Measurements from ENCODE around the gene RASSF5.
A peak's percentile ranks its signal among the peaks of the same experiment; 100 is the strongest.

Gene RASSF5

DNA sequence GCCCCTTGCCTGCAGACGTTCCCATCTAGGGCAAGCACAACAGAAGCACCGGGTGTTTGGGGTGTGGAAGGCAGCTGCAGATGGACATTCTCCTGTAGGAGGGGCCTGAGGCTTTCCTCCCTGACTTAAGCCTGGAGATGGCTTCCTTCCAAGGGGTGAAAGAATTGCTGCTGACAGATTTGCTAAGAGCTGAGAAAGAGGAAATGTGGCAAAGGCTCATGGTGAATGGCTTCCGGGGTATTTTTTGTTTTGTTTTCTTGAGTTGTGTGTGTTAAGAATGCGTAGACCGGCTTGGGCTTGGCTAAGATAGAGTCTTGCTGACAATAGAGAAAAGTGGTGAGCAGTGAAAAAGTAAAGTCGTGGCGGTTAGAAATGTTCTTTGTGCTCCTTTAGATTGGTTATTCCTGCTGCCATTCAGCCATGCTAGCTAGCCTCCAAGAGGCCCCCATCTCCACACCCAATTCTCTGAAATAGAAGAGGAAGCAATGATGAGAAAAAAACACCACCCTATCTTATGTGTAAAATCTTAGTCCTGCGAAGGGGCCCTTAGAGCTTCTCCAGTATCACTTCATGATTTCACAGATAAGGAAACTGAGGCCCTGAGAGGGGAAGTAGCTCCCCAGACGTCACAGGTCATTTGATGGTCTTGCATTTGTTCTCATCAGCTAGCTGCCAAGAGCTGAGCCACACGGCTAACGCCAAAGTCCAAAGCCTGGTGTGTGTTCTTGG is 68.0 kb downstream of the RASSF5 start:
- DNase-seq, result peak; percentile 65

DNA sequence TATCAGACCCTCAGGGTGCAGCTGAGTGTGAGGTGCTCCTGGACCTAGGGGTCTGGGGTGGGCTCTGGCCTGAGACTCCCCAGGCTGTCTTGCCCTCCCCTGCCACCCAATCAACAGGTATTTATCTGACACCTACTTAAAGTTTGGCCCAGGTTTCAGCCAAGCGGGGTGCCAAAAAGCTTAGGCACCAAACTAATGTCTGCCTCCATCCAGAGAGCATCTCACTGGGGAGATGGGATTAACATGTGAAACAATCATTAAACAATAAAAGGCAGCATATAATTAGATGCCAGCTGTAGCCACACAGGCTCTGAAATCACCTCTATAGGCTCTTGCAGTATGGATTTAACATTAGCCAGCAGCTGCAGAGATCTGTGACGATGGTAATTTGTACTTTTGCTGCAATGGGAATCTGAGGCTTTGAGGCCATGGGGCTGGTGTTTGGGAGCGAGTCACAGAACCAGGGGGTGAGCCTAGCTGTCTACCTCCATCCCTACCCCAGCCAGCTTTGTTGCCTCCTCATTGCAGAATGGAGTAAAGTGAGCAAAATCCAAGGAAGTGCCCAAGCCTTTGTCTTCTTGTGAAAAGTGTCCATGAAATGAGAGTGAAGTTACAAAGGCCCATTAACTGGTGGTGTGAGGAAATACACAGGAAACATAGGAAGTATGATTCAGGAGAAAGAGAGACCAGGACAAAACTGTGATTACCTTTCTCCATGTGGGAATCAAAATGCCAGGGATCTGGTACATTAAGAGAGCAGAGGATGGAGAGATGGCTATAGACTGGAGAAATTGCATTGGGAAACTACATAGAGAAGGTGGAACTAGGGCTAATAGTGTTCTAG is 68.8 kb downstream of the RASSF5 start:
- no peak for DNase-seq

DNA sequence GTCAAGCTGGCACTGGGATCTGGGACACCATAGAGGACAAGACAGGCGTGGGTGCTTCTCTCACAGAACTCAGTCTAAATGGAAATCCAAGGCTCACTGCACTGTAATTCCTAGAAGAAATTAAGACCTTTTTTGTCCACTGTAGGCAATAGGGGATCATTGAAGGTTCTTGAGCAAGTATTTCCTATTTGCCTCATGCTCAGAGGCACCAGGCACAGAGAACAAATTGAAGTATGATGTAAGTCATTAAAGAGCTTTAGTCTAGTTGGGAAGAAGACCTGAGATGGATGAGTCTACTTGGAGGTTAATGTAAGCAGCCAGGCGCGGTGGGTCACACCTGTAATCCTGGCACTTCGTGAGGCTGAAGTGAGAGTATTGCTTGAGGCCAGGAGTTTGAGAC is 70.3 kb downstream of the RASSF5 start:
- DNase-seq, result no peak

DNA sequence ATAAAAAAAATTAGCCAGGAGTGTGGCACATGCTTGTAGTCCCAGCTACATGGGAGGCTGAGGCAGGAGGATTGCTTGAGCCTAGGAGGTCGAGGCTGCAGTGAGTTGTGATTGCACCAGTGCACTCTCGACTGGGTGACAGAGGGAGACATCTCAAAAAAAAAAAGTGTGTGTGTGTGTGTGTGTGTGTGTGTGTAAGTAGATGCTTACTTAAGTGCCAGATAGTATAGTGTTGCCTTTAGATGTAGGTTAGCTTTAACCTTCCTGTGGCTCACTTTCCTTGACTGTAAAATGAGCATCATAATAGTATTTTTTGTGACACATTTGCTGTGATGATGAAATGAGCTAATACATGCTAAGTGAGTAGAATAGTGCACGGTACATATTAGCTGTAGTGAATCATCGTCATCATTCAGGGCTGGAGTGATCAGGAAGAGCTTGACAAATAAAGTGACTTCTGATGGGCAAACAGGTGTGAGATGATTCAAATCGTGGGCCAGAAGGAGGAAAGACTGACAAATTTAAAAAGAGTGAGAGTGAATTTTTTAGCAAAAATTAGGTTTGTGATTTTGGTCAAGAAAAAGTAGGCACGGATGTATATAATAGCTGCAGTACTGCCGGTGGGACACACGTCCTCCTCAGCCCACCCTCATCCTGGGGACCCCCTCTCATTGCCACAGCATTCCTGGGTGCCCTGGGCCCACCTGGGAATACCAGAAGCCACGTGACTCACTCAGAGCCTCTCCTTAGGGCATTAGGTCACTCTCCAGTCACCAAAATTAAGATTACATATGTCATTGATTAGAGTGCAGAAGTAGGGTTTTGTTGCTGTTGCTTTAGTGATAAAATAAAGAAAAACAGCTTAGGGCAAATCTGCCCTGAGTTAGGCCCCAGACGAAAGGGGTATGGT is 71.0 kb downstream of the RASSF5 start:
- DNase-seq, result peak; percentile 62

DNA sequence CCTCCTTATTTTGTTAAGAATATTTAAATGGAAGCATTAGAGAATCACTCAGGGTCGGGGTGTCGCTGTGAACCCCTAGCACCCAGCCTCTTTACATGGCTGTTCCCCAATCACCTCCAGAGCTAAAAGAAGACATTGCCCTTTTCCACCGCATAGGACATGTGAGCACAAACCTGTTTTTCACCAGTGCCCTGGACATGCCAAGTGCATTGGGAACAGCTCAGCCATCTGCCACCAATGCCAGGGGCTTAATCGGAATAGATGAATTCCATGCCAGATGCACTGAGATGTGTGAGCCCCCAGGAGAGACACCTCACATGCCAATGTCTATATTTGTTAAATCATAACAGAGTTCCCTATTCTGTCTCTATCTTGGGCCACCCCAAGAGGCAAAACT is 71.6 kb downstream of the RASSF5 start:
- peak; percentile 57 for DNase-seq

DNA sequence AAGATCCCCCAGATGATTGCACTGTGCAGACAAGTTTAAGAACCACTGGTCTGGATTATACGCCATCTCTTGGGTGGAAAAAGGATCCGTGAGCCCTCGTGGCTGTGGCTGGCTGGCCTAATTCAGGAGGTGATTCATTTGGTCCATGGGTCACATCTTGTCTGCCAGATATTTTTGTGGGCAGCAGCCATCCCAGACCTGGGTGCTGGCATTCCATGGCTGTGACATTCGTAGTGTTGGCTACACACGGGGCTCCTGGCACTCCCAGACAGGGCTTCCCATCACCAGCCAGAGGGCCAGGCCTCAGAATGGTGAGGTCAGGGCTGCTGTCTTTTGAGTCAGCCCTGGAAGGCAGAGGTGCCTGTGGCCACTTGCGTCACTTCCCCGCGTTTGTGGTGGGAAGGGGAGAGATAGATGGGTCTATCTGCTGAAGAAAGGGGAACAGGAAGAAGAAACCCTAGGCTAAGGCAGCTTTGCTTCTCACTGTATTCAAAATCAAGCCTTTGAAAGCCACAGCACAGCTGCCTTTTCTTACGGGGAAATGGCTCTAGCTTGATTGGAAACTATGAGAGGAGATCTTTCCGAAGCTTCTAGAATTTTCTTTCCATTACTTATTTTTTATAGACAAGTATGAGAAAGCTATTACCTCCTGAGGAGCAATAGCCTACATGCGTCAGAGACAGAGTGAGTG is 72.6 kb downstream of the RASSF5 start:
- DNase-seq, result peak; percentile 92

DNA sequence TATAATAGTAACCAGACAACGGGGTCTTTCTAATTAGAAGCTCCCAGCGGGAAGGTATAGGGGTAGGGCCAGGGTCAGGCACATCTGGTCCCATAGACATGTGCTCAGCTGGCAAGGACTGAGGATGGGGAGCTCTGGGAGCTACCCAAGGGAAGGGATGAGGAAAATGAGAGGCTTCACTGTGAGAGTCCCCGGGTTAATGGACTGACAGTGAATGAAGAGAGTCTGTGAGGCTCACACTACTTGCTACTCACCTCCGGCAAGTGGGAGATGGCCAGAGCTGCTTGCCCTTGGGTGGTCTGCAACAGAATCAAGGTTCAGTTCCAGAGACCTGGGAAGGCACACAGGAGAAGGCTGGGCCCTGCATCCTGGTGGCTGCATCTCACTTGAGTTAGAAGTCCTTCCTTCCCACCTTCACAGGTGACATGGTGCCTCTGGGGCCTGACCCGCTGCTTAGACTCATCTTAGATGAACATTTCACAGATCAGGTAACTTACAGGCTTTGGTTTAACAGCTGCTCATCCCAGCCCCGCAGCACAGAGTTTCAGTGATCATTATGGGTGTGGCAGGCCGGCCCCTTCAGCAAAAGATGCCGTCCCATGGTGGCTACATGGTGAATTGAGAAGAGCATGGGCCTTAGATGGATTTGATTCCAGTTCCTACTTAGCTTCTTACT is 73.2 kb downstream of the RASSF5 start:
- DNase-seq, result peak; percentile 75

DNA sequence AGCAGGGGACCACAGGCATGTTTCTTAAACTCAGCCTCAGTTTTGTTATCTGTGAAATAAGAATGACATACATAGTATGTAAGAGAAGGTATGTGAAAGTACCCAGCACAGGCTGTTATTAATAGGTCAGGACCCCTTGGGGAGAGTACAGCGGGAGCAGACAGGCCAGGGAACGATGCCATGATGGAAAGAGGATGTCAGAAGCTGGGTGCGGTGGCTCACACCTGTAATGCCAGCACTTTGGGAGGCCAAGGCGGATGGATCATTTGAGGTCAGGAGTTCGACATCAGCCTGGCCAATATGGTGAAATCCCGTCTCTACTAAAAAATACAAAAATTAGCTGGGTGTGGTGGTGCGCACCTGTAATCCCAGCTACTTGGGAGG is 73.8 kb downstream of the RASSF5 start:
- DNase-seq, result peak; percentile 58

DNA sequence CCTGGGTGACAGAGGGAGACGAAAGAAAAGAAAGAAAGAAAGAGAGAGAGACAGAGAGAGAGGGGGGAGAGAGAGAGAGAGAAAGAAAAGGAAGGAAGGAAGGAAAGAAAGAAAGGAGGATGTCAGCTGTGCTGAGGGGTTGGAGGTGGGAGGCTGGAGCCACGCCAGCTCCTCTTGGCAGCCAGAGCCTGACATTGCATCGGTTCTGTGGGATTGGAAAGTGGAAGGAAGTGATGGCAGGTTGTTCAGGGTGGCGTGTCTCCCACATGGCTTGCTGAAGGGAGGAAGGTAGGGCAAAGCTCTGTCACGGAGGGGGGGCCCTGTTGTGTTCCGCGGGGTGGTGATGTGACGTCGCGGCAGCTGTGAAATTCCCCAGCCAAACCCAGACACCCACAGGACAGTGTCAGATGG is 74.2 kb downstream of the RASSF5 start:
- peak; percentile 78 for DNase-seq

DNA sequence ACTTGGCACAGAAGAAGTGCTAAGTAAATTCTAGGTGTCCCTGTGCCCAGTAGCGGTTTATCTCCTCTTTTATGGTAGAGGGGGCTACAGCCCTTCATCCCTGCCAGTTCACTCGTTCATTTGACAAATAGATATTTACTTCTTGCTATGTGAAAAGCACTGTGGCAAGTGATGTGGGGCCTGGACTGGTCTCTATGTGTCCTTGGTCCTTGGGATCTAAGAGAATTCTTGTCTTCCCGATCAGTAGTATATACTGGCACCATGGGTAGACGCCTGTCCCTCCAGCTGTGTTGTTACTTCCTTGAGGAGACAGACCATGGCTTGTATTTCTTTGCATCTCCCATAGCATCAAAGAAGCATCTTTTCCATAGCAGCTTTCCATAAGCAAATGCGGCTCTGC is 75.2 kb downstream of the RASSF5 start:
- DNase-seq, result peak; percentile 59

DNA sequence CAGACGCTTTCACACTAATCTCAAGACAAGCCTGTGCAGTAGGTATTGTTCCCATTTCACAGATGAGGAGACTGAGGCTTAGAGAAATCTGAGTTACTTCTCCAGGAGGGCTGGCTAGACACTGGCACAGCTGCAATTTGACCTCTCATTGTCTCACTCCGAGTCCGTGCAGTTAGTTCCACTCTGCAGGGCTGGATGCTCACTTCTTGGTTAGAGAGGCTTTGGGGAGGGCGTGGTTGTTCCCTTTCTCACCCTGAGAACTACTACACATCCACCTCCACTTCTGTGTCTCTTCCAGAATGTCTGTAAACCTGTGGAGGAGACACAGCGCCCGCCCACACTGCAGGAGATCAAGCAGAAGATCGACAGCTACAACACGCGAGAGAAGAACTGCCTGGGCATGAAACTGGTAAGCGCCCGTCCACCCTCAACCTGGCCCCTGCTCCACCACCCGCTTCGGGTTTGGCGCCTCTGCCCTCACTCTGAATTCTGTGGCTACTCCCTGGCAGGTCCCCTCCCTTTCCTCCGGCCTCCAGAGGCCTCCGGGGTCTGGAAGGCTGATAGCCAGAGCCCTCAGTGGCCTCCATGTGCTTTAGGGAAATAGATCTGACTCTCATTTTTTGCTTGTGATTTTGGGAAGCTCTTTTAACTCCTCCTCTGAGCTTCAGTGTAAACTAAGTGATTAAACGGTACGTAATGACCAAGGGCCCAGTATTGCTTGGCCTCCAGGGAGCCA is 75.8 kb downstream of the RASSF5 start:
- peak; percentile 82 for DNase-seq

DNA sequence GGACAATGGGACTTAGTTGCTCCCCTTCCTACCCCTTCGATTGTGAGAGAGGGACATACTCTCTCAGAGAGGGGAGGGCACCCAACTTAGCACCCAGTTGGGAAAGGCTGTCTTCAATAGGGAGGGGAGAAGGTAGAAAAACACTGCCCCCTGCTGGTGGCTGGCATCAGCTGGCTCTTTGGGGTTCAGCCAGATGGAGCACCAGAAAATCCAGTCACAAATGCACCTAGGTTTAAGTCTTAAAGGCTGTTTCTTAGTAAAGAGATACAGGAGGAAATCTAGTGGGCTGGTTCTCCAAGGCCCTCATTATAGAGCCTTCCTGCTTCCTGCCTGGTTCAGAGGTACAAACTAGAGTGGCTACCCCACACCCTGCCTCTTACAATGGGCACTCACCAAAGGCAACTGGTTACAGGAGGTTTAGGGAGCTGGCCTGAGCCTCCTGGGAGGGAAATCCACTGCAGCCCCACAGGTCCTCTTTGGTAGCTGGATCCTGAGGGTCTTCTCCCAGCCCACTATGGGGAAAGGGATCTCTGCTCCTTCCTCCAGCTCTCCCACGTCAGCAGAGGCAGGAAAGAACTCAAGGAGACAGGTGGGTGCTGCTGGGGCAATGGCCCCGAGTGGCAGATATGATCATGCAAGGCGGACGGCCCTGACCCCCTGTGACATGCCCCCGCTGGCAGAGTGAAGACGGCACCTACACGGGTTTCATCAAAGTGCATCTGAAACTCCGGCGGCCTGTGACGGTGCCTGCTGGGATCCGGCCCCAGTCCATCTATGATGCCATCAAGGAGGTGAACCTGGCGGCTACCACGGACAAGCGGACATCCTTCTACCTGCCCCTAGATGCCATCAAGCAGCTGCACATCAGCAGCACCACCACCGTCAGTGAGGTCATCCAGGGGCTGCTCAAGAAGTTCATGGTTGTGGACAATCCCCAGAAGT is 76.6 kb downstream of the RASSF5 start:
- peak; percentile 95 for DNase-seq

DNA sequence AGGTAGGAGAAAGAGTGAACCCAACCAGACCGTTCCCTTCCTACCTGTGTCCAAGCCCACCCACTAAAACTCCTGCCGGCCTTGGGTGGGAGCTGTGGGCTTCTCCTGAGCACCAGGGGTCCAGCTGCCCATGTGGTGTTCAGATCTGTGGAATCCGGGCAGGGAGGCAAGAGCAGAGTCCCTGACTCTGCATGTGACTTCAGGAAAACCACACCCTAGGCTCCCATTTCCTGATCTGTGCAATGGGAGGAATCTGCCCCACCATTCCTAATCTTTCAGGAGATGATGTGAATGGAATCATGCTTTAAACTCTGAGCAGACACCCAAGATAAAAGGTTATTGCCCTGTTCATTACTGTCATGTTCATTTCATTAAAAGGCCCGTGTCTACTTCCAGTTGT is 77.4 kb downstream of the RASSF5 start:
- DNase-seq, result no peak

DNA sequence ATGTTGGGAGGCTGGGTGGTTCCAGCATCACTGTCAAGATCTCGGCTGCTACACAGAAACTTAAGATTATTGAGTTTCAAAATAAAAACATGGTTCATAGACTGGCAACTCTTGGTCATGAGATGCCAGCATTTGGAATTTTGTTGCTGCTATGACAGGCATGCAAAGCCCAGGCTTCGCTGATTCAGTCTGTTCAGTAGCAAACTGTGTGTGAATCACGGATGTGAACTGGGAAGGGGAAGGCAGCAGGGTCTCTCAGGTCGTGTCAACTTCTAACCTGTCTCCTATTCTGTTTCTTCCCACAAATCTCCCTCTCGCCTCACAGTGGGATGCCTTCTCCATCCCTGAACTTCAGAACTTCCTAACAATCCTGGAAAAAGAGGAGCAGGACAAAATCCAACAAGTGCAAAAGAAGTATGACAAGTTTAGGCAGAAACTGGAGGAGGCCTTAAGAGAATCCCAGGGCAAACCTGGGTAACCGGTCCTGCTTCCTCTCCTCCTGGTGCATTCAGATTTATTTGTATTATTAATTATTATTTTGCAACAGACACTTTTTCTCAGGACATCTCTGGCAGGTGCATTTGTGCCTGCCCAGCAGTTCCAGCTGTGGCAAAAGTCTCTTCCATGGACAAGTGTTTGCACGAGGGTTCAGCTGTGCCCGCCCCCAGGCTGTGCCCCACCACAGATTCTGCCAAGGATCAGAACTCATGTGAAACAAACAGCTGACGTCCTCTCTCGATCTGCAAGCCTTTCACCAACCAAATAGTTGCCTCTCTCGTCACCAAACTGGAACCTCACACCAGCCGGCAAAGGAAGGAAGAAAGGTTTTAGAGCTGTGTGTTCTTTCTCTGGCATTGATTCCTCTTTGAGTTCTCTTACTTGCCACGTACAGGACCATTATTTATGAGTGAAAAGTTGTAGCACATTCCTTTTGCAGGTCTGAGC is 79.4 kb downstream of the RASSF5 start:
- no peak for DNase-seq

DNA sequence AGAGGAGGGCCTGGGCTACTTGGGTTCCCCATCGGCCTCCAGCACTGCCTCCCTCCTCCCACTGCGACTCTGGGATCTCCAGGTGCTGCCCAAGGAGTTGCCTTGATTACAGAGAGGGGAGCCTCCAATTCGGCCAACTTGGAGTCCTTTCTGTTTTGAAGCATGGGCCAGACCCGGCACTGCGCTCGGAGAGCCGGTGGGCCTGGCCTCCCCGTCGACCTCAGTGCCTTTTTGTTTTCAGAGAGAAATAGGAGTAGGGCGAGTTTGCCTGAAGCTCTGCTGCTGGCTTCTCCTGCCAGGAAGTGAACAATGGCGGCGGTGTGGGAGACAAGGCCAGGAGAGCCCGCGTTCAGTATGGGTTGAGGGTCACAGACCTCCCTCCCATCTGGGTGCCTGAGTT is 80.6 kb downstream of the RASSF5 start:
- DNase-seq, result no peak

DNA sequence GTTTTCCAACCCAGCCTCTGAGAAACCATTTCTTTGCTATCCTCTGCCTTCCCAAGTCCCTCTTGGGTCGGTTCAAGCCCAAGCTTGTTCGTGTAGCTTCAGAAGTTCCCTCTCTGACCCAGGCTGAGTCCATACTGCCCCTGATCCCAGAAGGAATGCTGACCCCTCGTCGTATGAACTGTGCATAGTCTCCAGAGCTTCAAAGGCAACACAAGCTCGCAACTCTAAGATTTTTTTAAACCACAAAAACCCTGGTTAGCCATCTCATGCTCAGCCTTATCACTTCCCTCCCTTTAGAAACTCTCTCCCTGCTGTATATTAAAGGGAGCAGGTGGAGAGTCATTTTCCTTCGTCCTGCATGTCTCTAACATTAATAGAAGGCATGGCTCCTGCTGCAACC is 81.2 kb downstream of the RASSF5 start:
- DNase-seq, result no peak

DNA sequence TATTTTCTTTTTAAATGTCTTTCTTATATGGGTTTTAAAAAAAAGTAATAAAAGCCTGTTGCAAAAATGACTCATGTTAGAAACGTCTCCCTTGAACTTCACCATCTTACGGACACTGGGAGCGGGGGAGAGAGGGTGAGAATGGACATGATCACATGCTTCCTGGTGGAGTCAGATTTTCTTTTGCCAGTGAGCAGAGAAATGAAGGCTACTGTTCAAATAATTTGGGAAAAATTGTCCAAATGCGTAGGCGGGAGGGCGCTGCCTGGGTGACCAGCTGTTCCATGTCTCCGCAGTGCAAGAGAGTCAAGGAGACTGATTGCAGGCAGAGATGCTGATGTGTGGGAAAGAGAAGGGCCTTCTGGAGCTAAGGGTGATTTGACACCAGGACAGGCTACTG is 81.9 kb downstream of the RASSF5 start:
- DNase-seq, result no peak

DNA sequence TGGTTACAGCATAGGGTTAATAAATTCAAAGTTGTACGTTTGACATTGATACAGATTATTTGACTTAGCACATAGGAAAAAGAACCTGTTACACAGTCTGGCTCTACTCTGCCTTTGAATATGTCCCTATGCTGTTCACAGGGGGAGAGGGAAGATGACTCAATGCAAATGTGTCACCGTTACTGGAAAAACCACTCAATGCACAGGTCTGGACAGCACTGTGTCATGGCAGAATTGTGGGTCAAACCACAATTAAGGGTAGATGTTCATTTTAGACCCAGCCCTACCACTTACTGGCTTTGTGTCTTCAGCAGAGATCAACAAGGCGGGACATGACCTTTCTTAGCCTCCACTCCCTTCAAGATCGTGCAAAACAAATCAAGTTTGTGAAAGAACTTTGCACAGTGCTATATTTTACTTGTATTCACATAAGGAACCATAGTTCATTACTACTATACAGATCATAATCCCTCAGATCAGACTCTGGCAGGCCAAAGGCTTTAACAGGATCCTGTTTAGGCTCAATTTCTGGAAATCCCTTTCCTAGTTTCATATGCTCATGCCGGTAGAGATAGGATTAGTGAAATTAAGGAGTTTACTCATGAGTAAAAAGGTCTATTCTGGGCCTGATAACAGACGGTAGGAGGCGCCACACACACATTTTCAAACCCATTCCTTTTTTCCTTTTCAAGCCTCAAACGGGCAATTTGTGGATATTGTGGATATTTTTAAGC is 82.9 kb downstream of the RASSF5 start:
- DNase-seq, result no peak
